GM10266 (cell line): ENCODE data around the gene COL6A1.

Experiments
- DNase-seq: peaks from one replicate; pipeline ENCODE4 v3.0.0; 2012; ENCODE audit errors: extremely low spot score
- TF ChIP-seq, protein P1 (sequence below): IDR thresholded peaks from 2 replicates; pipeline ENCODE4 v1.5.1; 2012; ENCODE audit warnings: mild to moderate bottlenecking, low read depth; ENCODE audit not compliant: control insufficient read depth, insufficient read depth; ENCODE audit errors: missing control alignments

COL6A1 gene

DNA sequence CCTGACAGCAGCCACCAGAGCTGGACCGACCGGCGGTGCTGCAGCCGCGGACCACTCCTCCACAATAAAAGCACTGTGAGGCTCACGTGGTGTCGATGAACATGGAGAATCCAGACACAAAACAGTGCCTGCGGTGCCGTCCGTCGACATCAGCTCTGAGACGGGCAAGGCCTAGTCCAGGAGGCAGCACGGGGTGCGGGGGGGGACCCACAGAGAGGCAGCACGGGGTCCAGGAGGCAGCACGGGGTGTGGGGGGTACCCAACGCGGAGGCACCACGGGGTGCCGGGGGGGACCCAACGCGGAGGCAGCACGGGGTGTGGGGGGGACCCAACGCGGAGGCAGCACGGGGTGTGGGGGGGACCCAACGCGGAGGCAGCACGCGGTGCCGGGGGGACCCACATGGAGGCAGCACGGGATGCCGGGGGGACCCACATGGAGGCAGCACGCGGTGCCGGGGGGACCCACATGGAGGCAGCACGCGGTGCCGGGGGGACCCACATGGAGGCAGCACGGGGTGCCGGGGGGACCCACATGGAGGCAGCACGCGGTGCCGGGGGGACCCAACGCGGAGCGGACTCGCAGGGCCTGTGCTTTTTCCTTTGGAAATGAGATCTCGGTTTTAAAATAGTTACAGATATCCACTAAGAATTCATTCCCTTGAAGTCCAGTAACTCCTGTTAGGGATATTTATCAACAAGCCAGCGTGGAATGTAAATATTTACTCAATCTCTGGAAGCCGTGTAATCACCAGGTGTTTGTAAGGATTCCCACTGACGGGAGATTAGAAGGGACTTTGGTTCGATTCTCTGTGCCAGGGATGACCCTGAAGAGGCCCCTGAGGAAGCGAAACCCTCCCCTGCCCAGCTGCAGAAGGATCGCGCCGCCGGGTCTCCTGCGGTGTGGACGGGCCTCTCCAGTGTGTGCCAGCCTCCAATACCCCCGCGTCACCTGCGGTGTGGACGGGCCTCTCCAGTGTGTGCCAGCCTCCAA is 52.1 kb downstream of the COL6A1 start:
- DNase-seq: no peak
- TF ChIP-seq, protein P1, sequence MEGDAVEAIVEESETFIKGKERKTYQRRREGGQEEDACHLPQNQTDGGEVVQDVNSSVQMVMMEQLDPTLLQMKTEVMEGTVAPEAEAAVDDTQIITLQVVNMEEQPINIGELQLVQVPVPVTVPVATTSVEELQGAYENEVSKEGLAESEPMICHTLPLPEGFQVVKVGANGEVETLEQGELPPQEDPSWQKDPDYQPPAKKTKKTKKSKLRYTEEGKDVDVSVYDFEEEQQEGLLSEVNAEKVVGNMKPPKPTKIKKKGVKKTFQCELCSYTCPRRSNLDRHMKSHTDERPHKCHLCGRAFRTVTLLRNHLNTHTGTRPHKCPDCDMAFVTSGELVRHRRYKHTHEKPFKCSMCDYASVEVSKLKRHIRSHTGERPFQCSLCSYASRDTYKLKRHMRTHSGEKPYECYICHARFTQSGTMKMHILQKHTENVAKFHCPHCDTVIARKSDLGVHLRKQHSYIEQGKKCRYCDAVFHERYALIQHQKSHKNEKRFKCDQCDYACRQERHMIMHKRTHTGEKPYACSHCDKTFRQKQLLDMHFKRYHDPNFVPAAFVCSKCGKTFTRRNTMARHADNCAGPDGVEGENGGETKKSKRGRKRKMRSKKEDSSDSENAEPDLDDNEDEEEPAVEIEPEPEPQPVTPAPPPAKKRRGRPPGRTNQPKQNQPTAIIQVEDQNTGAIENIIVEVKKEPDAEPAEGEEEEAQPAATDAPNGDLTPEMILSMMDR: no peak

DNA sequence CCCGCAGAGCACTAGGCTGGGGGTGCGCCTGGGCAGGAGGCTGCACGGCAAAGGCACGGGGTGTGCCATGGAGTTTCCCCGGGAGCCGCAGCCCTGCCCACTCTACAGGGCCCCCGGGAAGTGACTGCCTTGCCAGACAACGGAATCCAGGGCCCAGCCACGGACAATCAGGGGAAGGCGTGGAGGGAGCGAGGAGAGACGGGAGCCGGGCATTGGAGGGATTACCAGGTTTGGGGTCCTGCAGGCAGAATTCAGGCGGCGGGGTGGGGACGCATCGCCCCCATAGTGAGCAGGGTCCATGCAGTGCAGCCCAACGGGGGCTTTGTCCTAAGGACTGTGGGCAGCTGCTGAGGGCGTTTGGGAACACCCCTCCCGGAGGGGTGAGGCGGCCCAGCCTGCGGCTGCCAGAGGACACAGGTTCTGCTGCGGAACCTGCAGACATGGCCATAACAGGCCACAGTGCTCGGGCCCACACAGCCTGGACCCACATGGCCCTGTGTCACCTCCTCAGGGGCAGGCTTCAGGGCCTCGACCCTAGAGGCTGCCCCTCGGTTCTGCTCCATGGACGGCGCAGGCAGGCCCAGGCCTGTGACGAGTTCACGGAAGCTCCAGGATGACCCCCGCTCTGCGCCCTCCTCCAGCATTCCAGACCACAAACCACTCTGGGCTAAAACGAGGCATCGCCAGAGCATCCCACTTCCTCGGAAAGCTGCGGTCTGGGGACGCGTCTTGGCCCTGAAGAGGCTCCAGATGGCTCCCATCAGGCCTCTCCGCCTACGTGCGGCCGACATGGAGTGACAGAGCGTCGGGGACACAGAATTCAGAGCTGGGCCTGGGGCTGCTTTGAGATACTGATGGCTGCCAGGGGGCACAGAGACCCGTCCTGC is 54.5 kb downstream of the COL6A1 start:
- TF ChIP-seq, protein P1: no peak
- no peak for DNase-seq

DNA sequence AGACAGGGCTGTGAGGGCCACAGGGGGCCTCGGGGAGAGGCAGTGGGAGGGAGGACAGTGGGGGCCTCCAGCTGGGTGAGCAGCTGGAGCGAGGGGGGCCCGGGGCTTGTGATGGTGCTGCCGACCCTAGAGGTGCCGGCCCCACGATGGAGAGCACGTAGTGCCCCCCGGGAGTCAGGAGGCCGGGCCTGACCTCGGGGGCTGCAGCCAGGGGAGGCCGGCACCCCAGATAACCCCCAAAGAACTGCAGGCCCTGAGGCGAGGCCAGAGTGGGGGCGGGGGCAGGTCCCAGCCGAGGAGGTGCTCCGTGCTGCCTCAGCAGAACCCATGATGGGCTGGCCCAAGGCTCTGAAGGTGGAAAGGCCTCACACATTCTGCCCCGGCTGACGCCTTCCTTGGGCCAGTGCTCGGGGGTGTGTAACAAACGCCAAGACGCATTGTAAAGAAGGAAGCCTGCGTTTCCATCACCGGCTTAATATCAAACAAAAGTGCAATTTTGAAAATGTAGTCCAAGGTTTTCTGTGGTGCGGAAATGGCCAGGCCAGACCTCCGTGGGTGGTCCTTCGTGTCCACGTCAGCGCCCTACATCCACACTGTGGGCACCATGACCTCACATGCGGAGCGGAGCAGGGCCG is 55.2 kb downstream of the COL6A1 start:
- TF ChIP-seq, protein P1: no peak

DNA sequence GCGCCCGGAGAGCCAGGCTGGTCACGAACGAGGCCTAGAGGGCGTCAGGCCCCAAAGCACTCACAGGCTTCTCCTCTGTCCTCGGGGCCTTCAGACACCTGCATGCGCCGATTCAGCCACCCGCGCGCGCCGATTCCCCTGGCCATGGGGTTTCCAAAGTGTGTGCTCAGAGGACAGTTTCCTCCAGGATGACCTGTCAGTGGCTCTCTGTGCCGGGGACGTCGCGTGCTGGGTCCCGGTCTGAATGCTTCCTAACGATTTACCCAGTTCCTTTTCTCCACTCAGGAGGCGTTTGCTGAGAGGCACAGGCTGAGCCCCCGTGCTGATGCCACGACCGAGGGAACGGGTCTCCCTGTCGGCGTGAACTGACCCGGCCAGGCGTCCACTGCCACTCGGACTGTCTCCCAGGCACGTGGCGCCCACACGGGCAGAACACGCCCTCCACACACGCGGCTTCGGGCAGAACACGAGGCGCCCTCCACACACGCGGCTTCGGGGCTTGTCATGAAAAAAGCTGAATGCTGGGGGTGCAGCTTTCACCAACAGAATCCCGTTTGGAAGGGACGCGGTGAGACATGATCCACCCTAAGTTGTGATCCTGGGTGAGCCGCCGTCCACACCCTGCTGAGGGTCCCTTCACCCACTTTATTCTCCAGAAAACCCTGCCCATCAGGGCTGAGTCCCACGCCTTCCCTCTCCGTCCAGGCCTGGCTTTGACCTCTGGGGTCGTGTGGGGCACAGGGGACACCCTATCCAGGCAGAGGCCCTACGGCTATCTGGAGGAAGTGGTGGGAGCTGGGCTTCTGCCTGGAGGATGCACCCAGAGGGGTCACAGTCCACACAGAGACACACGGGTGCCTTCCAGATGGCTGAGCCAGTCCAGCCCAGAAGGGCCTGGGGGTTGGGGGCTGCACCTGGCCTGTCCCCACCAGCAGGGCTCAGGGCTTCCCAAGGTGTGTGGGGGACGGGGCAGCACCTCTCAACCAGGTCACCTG is 56.1 kb downstream of the COL6A1 start:
- no peak for DNase-seq
- TF ChIP-seq, protein P1: no peak

More for the DNA sequence above, 55.2 kb downstream of the COL6A1 start:
- no peak for DNase-seq

DNA sequence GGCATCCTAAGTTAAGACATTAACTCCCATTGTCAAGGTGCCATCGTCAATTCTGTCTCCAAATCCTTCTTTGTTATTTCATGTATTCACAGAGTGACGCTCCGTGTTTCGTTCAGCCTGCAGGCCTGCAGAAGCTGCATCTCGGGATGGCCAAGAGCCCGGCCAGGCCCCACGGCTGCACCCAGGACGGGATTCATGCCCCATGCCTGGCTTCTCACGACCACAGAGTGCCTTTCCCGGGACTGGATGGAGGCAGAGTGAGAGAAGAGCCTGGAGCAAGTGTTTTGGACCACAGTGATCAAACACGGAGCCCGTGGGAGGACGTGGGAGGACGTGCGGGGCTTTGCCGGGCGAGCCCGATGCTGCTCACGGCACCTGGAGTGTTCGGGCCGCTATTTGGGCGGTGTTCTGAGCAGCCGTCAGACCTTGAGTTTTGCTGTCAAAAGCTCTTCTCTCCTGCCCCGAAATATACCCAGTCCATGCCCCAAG is 56.8 kb downstream of the COL6A1 start:
- no peak for DNase-seq
- TF ChIP-seq, protein P1: no peak

DNA sequence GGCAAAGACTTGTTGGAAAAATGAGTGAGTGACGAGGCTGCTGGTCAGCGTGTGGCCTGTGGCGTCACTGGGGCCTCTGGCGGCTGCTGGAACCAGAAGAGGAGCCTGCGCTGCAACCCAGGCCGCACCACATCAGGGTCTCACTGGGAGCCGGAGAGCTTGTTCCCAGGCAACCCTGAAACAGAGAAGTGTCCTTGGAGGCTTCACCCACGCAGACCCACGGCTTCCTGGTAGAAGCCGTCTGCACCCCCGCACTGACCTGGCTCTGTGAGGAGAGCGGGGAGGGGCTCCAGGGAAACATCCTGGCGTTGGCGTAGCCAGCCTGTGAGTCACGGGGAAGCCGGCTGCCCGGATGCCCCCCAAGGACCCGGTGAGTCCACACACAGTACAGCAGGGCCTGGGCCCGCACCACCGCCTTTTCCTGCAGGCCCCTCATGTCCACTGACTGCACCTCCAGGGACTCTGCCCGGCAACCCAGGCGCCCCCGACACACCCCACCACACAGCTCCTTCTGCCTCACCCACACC is 57.4 kb downstream of the COL6A1 start:
- no peak for DNase-seq
- TF ChIP-seq, protein P1: no peak
